Medulla oblongata (tissue), 1 donor: ENCODE data around the gene CDC42BPA.
"Not testable (repeated sequence)": the region's sequence is repeated elsewhere in the genome, so short reads cannot be mapped to it uniquely, and the experiment has no call there.

Source experiments
- DNase-seq: peaks from one replicate; pipeline ENCODE4 v3.0.0-alpha.2; 2015; ENCODE audit errors: extremely low spot score

The CDC42BPA gene

DNA sequence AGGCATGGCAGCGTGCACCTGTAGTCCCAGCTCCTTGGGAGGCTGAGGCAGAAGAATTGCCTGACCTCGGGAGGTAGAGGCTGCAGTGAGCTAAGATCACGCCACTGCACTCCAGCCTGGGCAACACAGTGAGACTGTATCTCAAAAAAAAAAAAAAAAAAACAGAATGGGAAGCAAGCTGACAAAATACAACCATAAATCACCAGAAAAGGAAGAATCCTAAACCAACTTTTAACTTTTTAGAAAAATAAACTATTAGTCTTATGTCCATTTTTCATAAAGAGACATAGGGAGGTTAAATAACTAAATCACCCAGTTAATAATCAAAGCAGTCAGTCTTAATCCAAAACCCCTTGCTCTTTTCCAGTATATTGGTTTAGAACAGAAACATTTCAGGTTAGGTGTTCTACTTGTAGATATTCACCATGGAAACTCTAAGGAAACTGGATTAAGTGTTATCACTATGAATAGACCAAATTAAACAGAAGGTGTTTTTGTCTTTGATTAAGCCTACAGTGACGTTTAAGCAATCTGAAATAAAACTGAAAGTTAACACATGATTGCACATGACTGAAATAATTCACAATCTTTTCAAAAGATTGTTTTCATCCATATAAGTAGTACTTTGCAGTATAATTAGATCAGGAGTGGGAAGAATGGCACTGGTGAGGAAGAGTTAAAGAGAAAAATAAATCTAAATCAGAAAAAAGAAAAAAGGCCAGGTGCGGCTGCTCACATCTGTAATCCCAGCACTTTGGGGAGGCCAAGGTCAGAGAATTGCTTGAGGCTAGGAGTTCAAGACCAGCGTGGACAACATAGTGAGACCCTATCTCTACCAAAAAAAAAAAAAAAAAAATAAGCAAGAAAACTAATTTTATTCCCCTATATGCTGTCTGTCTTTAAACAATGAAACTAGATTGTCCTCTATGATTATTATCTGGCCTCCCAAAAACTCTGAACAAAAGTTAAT, 9.6 kb downstream of the CDC42BPA start:
- DNase-seq: no peak

DNA sequence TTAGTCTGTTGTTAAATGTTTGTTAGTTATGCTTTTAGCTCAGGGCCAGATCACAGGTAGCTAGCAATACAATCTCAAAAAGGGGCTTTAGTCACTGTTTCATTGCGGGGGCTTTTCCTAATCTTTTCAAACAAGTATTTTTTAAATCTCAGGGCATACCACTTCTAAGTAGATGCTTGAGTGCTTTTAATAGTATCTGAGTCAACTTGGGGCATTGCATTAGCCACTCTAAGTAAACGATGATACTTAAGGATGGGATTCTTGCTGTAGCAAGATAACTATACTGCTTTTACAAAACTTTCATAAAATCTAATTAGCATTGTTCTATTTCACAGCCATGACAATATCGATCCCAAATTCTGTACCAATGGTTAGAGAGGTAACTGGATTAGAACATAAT, 11.6 kb downstream of the CDC42BPA start:
- DNase-seq: no peak

DNA sequence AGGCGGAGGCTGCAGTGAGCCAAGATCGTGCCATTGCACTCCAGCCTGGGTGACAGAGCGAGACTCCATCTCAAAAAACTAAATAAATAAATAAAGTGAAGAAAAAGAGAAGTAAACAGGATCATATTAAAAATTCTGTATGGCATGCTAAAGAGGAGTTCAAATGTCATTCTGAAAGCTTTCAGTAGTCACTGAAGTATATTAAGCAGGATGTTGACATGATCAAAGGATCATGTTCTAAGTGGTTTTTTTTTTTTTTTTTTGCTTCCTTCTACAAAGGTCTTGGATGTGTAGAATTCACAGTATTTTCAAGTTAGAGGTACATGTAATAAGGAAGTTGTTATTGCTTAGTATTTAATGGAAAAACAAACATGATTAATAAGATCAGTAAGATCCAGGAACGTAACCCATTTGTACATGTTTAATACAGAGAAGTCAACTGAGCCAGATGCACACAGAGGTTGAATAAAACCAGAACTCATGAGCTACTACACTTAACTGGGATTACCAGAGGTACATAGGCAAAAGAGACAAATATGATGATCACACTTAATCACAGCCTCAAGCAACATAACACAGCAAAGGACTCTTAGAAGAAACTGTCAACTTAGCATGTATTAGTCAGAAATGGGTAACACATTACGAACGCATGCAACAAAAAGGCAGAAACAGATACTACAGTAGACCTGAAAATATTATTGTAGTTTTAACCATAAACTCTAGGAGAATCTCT, 12.2 kb downstream of the CDC42BPA start:
- no peak for DNase-seq

DNA sequence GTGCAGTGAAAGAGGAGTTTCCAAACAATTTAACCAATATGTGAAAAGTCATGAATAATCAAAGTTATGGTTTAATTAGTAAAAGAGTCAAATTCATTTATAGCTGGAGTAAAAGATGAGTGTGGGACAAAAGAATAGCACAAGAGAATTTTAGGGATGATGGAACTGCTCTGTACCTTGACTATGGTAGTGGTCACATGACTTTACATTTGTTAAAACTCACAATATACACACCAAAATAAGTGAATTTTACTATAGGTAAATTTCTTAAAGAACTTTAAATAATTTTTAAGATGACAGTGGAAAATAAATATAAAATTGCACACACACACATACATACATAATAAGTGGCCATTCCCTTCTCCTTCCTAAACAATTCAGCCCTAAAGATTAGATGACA, 13.6 kb downstream of the CDC42BPA start:
- no peak for DNase-seq

DNA sequence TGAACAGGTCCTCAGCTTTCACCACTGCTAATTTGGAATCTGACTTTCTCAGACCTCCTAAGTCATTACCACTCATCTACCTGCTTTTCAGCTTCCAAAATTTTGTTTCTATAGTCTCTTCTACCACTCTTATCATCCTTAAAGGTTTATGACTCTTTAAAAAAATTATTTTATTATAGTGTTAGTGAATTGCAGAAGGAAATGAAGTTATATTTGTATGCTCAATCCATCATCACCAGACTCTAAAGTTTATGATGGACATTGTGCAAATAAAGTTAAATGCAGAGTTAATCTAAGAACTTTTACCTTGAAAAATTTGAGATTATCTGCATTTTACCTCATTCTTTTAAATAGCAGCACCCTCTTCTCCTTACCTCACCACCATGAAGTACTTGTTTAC, 14.6 kb downstream of the CDC42BPA start:
- DNase-seq: no peak

DNA sequence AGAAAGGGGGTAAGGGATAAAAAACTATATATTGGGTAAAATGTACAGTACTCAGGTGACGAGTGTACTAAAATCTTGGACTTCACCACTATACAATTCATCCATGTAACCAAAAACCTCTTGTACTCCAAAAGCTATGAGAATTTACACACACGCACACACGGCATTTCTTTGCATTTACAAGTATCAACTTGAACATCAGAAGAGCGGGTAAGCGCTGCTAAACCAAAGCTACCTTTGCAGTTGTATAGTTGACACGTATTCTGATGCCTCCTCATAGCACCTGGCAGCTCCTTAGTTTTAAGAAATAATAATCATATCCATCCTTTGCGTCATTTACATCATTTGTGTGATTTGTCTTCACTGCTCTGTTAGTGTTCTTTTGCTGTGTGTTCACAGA, 17.6 kb downstream of the CDC42BPA start:
- no peak for DNase-seq

DNA sequence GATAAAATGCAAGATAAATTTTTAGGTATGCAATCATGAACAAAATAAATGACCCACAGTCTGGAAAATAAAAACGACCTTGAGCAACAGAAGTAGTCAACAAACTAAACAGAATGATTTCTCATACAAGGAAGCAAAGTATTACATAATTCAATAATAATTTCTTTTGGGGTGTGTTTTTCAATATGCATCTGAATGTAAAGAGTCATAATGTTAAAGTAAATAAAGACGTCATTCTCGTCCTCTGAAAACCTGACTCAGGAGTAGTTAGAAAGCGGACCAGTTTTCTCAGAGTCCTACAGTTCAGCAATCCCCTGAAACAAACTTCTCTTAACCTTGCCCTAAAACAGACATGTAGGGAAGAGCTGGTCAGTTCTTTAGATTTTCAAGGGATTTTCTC, 18.6 kb downstream of the CDC42BPA start:
- no peak for DNase-seq

DNA sequence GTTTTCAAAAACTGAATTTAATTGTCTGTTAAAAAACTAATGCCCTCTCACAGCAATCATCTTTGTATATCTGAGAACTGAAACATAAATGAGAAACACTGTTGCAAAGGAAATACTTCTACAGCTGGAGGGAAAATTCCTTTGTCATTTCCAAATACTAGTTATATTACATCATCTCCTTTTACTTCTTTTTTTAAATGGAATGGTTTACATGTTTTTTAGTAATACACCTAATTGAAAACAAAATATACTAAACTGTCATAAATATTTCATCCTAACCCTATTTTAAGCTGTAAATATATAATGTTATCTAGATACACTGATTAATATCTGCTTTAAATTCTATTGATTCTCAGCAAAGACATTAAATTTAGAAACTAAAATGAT, 19.1 kb downstream of the CDC42BPA start:
- no peak for DNase-seq

DNA sequence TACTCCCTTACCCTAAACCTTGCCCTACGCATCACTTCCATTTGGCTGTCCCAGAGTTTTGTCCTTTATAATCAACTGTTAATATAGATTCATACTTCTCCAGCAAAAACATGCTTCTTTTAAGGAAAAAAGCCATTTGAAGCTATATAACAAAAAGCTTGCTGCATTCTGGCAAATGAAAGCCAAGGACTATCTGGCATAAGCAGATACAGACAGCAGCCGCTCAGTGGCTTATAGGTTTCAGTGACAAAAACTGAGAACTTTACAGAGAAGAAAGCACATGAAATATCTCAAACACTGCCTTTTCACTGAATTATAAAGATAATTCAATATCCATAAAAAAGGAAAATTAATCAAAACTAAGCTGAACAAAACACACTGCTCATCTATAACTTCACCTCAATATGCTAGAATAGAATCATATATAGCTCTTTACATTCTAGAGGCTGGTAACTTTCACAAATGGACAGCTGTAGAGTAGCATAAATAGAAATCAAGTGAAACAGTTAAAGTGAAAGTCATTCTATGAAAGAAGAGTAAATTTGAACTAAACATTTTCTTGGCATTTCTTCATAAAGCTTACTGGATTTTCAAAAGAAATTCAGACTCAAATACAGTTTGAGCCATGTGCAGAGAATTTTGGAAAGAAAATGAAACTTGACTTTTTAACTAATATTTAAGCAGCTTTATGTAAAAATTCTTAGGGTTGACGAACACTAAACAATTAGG, 19.6 kb downstream of the CDC42BPA start:
- DNase-seq: no peak

DNA sequence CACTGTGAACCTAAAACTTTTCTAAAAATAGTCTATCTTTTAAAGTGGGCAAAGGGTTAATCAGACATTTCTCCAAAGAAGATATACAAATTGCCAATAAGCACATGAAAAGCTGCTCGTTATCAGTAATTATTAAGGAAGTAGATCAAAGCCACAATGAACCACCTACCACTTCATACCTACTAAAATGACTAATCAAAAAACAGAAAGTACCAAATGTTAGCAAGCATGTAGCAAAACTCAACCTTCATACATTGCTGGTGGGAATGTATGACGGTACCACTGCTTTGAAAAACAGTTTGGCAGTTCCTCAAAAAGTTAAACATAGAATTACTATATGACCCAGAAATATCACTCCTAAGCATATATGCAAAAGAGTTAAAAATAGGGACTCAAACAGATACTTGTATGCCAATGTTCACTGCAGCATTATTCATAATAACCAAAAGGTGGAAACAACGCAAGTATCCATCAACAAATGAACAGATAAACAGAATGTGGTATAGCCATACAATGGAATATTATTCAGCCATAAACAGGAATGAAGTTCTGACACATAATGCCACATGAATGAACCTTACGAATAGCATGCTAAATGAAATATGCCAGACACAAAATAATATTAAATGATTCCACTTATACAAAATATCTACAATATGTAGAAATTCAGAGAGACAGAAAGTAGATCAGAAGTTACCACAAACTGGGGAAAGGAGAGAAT, 21.1 kb downstream of the CDC42BPA start:
- DNase-seq: no peak

DNA sequence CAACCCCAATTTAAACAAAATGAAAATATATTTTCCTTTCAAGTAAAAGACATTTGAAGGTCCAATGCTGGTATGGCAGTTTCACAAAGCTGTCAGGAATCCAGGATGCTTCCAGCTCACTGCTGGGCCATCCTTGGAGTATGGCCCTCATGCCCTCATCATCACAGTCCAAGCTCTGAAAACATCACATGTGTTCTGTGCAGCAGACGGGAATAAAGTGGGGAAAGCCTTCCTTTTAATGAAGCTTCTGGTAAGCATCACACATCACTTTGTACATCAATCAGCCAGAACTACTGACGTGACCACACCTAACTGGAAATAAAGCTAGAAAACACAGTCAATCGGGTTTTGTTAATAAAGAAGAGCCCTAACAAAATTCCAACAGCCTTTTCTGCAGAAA, 22.7 kb downstream of the CDC42BPA start:
- no peak for DNase-seq

DNA sequence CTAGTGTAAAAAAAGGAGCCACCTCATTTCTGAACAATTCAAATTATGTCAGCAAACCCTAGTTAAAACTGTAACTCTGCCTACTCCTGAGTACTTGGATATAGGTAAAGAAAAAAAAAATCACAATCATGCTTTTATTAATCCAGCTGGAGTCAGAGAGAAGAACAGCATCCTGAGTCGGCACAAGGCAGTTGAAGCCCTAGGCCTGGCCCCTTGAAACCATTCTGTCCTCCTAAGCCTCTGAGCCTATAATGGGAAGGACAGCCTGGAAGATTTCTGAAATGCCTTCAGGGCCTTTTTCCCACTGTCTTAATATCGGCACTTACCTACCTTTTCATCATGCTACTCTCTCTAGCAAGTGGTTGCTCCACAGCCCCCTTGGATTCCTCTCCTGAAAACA, 32.5 kb downstream of the CDC42BPA start:
- no peak for DNase-seq

DNA sequence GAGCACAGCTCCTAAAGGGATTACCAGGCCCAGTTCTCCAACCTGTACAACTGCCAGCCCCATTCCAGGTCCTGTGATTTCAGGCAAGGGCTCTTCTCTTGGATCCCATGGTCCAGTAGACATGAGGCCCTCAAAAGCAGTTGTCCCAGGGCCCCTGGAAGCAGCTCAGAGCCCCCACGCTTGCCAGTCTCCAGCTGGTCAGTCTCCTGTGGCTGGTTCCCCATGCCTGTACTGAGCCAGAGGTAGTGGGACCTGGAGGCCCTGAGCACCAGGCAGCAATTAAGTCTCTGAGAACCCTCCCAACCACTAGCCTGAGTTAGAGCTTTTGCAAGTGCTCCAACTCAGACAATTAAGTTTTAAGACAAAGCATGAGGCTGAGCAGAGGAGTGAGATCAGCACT, 36.9 kb downstream of the CDC42BPA start:
- no peak for DNase-seq

DNA sequence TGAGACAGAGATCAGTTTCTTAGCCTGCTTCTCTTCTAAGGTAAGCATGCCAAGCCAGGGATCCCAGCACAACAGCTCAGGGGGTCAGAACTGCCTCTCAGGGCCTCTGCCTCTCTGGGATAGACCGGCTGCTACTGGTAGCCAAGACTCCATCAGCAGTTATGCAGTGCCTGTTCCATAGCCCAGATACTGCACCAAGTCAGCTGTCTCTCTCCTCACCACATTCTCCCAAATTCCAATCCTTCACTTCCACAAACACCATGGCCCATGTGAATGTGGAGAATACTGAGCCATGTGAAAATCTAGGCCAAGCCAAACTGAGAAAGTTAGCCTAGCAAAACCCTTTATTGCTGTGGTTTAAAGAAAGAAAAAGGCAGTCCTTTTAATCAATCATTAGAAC, 37.5 kb downstream of the CDC42BPA start:
- DNase-seq: no peak

DNA sequence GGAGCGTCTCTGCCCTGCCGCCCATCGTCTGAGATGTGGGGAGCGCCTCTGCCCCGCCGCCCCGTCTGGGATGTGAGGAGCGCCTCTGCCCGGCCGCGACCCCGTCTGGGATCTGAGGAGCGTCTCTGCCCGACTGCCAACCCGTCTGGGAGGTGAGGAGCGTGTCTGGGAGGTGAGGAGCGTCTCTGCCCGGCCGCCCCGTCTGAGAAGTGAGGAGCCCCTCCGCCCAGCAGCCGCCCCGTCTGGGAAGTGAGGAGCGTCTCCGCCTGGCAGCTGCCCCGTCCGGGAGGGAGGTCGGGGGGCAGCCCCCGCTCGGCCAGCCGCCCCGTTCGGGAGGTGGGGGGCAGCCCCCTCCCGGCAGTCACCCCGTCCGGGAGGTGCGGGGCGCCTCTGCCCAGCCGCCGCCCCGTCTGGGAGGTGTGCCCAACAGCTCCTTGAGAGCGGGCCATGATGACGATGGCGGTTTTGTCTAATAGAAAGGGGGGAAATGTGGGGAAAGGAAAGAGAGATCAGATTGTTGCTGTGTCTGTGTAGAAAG, 42.1 kb downstream of the CDC42BPA start:
- not testable (repeated sequence) for DNase-seq

DNA sequence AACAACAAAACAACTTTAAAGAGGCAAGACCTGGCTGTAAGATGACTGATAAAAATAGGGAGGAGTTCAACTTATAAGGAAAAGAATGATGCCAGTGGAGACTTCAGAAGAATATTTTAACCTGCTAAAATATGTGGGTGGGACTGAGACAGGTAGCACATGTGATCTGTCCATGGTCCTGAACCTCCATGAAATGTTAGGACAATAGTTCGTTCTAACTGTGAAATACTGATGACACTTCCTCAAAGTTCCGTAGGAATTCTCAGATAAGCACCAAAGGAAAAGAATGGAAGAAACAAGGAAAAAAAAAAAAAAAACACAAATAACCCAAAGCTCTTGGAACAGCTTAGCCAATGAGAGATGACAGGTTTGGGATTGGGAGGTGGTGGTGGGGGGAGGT, 44.7 kb downstream of the CDC42BPA start:
- no peak for DNase-seq

DNA sequence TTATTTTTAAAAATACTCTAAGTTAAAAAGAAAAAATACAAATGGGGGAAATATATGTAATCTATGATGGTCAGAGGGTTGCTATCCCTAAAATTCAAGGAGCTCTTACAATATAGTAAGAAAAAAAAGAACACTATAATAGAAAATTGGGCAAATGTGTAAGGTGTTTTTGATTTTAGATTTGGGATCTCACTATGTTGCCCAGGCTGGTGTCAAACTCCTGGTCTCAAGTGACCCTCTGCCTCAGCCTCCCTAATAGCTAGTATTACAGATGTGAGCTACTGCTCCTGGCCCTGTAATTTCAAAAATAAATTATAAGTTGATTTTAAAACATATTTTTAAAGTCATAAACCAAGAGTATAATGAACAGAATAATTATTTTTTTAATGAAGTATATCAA, 45.9 kb downstream of the CDC42BPA start:
- DNase-seq: no peak

DNA sequence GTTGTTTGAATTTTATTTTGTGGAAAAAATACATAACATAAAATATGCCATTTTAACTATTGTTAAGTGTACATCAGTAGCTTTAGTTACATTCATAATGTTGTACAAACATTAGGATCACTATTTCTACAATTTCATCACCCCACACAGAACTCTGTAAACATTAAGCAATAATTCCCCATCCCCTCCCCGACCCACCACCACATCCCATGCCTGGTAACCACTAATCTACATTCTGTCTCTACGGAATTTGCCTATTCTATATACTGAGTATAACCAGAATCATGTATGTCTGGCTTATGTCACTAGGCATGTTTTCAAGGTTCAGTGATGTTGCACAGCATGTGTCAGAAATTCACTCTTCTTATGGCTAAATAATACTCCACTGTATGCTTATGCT, 47.7 kb downstream of the CDC42BPA start:
- DNase-seq: no peak

DNA sequence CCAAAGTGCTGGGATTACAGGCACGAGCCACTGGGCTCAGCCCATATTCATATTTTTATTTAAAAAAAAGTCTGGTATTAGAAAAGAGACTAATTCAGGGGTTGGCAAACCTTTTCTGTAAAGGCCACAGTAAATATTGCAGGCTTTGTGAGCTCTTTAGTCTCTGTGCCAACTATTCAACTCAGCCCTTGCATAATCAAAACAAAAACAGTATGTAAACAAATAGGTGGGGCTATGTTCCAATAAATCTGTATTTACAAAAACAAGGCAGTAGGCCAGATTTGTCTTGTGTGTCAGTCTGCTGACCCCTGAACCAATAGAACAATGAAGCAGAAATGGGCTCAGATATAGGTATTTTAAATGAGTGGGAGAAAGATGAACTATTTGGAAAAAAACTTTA, 49.3 kb downstream of the CDC42BPA start:
- peak; percentile 12 for DNase-seq

DNA sequence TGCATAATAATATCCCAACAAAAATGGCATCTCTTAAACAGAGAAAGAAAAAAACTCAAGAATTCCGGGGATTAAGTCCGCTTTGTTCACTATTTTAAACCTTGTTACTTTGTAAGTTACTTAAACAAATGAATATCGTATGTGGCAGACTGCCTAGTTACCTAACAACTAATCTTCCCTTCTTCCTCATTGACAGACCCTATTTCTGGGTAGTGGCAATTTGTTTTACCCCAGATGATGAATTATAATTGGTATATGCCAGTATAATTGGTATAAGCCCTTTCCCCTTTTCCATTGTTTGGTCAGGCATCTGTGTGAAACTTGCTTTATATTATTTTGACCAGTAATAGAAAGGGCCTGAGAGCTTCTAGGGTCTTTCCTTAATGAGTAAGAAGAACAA, 52.4 kb downstream of the CDC42BPA start:
- DNase-seq: no peak

DNA sequence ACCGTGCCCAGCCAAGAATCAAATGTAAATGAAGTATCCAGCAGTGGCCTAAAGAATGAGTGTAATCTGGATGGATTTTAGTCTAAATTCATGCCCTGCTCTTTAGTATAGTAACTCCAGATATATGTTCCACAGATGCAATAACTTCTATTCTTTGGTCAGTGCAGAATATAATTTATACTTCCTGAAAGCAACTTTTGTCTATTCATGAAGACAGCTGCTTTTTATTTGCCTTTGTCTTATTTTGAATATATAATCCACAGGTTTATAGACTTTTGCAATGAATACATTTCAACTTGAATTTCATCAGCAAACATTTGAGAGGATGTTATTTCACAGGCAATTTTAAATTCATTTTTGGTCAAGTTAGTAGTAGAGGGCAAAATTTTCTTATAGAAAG, 54.4 kb downstream of the CDC42BPA start:
- DNase-seq: no peak

DNA sequence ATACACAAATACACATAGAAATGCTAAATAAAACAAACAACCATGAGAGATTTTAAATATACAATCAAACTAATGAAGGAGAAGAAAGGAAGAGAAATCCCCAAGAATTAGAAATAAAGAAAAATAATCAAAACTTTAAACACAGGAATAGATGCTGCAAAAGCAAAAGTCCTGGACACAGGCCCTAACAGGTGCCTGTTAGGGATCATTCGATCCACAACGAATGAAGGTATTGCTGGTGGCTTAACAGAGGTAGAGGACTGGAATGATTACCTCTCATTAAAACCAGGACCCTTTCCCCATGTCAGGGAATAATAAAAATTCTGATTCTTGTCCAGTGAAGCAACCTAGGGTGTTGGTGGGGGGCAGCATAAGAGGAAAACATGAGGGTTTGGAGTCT, 56.8 kb downstream of the CDC42BPA start:
- no peak for DNase-seq
